ENCODE measurements around the gene HS6ST2. TPM values are rescaled to one million over a fixed set of nuclear protein-coding genes. Genes with fewer than 3 reads are reported as not detected.

HS6ST2 gene
- total RNA-seq, 1 experiment from 2014 or later, result 8.1 TPM

DNA sequence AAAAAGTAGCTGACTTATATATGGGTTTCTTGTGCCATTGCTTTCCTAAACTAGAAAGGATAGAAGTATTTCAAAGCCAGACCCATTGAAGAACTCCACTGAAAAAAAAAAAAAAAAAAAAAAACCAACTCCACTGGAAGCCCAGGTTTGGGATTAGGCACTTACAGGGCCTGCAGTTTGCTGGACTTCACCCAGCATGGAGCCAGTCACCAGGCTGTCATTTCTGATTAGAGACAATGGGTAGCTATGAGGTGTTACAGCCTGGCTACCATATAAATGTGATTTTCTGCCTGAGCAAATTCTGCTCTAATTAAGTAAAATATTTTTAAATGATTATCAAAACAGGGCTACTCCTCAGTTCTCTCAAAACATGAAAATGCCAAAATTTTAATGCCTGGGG lies 49.5 kb downstream of the HS6ST2 start:
- CTCF ChIA-PET, result interaction anchor here (0.7 kb wide), 1 partner anchor 168 kb away, joined by 3 read pairs; no protein-coding TSS in a partner anchor

GRCh38 chrX:132900633-132901293 lies 57.7 kb downstream of the HS6ST2 start:
- TF ChIP-seq CREB1 (CRISPR knock-in tag; IDR thresholded peaks at IDR 0.05) (no peak), FOXK1 (CRISPR knock-in tag; IDR thresholded peaks at IDR 0.05) (no peak), TEAD1 (CRISPR knock-in tag; IDR thresholded peaks at IDR 0.05) (no peak), FOXJ3 (CRISPR knock-in tag; IDR thresholded peaks at IDR 0.05; ENCODE audit: borderline replicate concordance) (no peak), RELA (CRISPR knock-in tag; IDR thresholded peaks at IDR 0.05; ENCODE audit: borderline replicate concordance) (no peak), GABPB1 (CRISPR knock-in tag; IDR thresholded peaks at IDR 0.05) (no peak), SMAD4 (CRISPR knock-in tag; IDR thresholded peaks at IDR 0.05) (no peak)
- TF ChIP-seq, protein P1, sequence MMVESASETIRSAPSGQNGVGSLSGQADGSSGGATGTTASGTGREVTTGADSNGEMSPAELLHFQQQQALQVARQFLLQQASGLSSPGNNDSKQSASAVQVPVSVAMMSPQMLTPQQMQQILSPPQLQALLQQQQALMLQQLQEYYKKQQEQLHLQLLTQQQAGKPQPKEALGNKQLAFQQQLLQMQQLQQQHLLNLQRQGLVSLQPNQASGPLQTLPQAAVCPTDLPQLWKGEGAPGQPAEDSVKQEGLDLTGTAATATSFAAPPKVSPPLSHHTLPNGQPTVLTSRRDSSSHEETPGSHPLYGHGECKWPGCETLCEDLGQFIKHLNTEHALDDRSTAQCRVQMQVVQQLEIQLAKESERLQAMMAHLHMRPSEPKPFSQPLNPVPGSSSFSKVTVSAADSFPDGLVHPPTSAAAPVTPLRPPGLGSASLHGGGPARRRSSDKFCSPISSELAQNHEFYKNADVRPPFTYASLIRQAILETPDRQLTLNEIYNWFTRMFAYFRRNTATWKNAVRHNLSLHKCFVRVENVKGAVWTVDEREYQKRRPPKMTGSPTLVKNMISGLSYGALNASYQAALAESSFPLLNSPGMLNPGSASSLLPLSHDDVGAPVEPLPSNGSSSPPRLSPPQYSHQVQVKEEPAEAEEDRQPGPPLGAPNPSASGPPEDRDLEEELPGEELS (CRISPR knock-in tag; IDR thresholded peaks at IDR 0.05), result no peak
- TF ChIP-seq, protein P2, sequence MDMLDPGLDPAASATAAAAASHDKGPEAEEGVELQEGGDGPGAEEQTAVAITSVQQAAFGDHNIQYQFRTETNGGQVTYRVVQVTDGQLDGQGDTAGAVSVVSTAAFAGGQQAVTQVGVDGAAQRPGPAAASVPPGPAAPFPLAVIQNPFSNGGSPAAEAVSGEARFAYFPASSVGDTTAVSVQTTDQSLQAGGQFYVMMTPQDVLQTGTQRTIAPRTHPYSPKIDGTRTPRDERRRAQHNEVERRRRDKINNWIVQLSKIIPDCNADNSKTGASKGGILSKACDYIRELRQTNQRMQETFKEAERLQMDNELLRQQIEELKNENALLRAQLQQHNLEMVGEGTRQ (CRISPR knock-in tag; IDR thresholded peaks at IDR 0.05), result no peak
- ATAC-seq (no peak), DNase-seq (ENCODE audit: low spot score) (no peak)
- POLR2A ChIA-PET, result no interaction called here
- H3K27ac Mint-ChIP-seq, result no peak overlapping the region
- H3K27me3 Mint-ChIP-seq (ENCODE audit: low read depth), result no peaks in the 10 kb centered on the region
- no peaks in the 10 kb centered on the region for H3K36me3 Mint-ChIP-seq
- no peaks in the 10 kb centered on the region for H3K4me1 Mint-ChIP-seq
- CTCF ChIA-PET, result no interaction called here
- H3K9me3 Mint-ChIP-seq, result peaks cover 3% of the 10 kb centered on the region; the same call in 1 of the 2 replicates
- H3K4me3 Mint-ChIP-seq, result no peak overlapping the region

More for the DNA sequence above, 49.5 kb downstream of the HS6ST2 start:
- POLR2A ChIA-PET, result no interaction called here
- no peak for TF ChIP-seq OVOL2 (CRISPR knock-in tag; IDR thresholded peaks at IDR 0.05; ENCODE audit: borderline replicate concordance)
- TF ChIP-seq TCF7 (CRISPR knock-in tag; IDR thresholded peaks at IDR 0.05; ENCODE audit: low read depth), result no peak
- TF ChIP-seq ZNF263 (CRISPR knock-in tag; IDR thresholded peaks at IDR 0.05; ENCODE audit: low read depth), result no peak
- no peak overlapping the region for H3K4me3 Mint-ChIP-seq
- H3K4me1 Mint-ChIP-seq, result no peaks in the 10 kb centered on the region
- no peak overlapping the region for H3K27ac Mint-ChIP-seq
- DNase-seq (ENCODE audit: low spot score), result no peak
- no peak for ATAC-seq
- peaks cover 14% of the 10 kb centered on the region for H3K36me3 Mint-ChIP-seq
- no peaks in the 10 kb centered on the region; the same call in 1 of the 2 replicates for H3K27me3 Mint-ChIP-seq (ENCODE audit: low read depth)
- H3K9me3 Mint-ChIP-seq, result peaks cover 14% of the 10 kb centered on the region

DNA sequence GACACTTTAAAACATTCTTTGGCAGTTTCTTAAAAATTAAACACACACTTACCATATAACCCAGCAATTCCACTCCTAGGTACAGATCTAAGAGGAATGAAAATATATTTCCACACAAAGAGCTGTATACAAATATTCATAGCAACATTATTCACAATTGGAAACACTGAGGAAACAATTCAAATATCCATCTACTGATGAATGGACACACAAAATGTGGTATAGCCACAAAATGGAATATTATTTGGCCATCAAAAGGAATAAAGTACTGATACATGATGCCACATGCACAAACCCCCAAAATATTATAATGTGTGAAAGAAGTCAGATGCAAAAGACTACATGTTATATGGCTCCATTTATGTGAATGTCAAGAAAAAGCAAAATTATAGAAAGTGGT lies 70.9 kb downstream of the HS6ST2 start:
- DNase-seq (ENCODE audit: low spot score) (no peak), ATAC-seq (no peak)
- TF ChIP-seq SMAD3 (CRISPR knock-in tag; IDR thresholded peaks at IDR 0.05; ENCODE audit: borderline replicate concordance) (no peak), ZNF423 (CRISPR knock-in tag; IDR thresholded peaks at IDR 0.05) (no peak), NFE2L1 (CRISPR knock-in tag; IDR thresholded peaks at IDR 0.05) (no peak)
- ChIA-PET POLR2A (no interaction called here), CTCF (no interaction called here)
- no peak overlapping the region for H3K27ac Mint-ChIP-seq
- H3K4me3 Mint-ChIP-seq, result no peak overlapping the region
- peaks cover 9% of the 10 kb centered on the region for H3K9me3 Mint-ChIP-seq
- H3K36me3 Mint-ChIP-seq, result peaks cover 5% of the 10 kb centered on the region
- H3K4me1 Mint-ChIP-seq, result no peaks in the 10 kb centered on the region
- H3K27me3 Mint-ChIP-seq (ENCODE audit: low read depth), result no peaks in the 10 kb centered on the region

DNA sequence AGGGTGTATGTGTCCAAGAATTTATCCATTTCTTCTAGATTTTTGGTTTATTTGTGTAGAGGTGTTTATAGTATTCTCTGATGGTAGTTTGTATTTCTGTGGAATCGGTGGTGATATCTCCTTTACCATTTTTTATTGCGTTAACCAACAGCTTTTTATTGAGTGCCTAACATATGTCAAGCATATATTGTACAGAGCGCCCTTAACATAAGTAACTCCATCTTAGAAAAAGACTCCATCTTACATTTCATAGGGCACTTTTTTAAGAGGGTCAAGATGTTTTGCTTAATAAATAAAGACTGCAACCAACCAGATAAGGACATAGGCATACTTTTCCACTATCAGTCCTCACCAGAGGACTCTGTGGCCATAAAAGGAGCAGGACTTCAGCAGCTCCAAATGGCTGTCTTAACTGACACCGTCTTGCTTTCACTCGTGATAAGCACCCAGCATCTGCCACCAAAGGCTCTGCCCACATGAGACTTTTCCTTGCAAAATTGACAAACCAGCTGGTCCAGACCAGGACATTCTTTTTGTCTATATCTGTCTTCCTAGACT lies 75.0 kb downstream of the HS6ST2 start:
- H3K4me1 Mint-ChIP-seq, result peaks cover 16% of the 10 kb centered on the region
- TF ChIP-seq JUN (CRISPR knock-in tag; IDR thresholded peaks at IDR 0.05) (no peak), ZNF423 (CRISPR knock-in tag; IDR thresholded peaks at IDR 0.05) (no peak), PRDM15 (CRISPR knock-in tag; IDR thresholded peaks at IDR 0.05) (no peak)
- TF ChIP-seq, protein P2 (CRISPR knock-in tag; IDR thresholded peaks at IDR 0.05), result no peak
- TF ChIP-seq, protein P3, sequence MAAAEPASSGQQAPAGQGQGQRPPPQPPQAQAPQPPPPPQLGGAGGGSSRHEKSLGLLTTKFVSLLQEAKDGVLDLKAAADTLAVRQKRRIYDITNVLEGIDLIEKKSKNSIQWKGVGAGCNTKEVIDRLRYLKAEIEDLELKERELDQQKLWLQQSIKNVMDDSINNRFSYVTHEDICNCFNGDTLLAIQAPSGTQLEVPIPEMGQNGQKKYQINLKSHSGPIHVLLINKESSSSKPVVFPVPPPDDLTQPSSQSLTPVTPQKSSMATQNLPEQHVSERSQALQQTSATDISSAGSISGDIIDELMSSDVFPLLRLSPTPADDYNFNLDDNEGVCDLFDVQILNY (CRISPR knock-in tag; IDR thresholded peaks at IDR 0.05), result no peak
- TF ChIP-seq, protein P4, sequence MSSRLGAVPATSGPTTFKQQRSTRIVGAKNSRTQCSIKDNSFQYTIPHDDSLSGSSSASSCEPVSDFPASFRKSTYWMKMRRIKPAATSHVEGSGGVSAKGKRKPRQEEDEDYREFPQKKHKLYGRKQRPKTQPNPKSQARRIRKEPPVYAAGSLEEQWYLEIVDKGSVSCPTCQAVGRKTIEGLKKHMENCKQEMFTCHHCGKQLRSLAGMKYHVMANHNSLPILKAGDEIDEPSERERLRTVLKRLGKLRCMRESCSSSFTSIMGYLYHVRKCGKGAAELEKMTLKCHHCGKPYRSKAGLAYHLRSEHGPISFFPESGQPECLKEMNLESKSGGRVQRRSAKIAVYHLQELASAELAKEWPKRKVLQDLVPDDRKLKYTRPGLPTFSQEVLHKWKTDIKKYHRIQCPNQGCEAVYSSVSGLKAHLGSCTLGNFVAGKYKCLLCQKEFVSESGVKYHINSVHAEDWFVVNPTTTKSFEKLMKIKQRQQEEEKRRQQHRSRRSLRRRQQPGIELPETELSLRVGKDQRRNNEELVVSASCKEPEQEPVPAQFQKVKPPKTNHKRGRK (CRISPR knock-in tag; IDR thresholded peaks at IDR 0.05; ENCODE audit: borderline replicate concordance), result no peak

More for the DNA sequence above, 75.0 kb downstream of the HS6ST2 start:
- no peak for ATAC-seq
- ChIA-PET POLR2A (no interaction called here), CTCF (no interaction called here)
- H3K9me3 Mint-ChIP-seq, result peaks cover 9% of the 10 kb centered on the region
- no peak overlapping the region for H3K4me3 Mint-ChIP-seq
- no peak for DNase-seq (ENCODE audit: low spot score)
- no peak overlapping the region for H3K27ac Mint-ChIP-seq
- peaks cover 5% of the 10 kb centered on the region for H3K36me3 Mint-ChIP-seq
- no peaks in the 10 kb centered on the region for H3K27me3 Mint-ChIP-seq (ENCODE audit: low read depth)

Data from WTC11 (cell line).